ENCODE data around the gene NBPF3.

GRCh38 chr1:21517161-21517589, 77.2 kb downstream of the NBPF3 start:
- no peak for TF ChIP-seq CTCF (IDR thresholded peaks at IDR 0.05)
- TF ChIP-seq POLR2A (IDR thresholded peaks at IDR 0.05), result no peak
